GM12865 (cell line): ENCODE data around the gene DEDD2.
A peak's percentile ranks its signal among the peaks of the same experiment; 100 is the strongest.

Source experiments
- DNase-seq: peaks from one replicate; pipeline ENCODE4 v3.0.0; 2010; ENCODE audit warnings: low read depth
- H3K4me3 ChIP-seq: 2 replicates; pipeline ENCODE4 v1.5.1; 2011; ENCODE audit warnings: mild to moderate bottlenecking, low read depth, low read length, control low read depth
- CTCF ChIP-seq: IDR thresholded peaks from 2 replicates; pipeline ENCODE4 v1.5.1; 2011; ENCODE audit warnings: low read length, control low read depth, low read depth, inconsistent platforms; ENCODE audit not compliant: insufficient read depth; ENCODE audit errors: missing control alignments

Gene DEDD2

GRCh38 chr19:42220751-42221097 is 3.2 kb upstream of the DEDD2 start:
- peak overlapping the region; percentile 74 for H3K4me3 ChIP-seq
- no peak for DNase-seq
- no peak for TF ChIP-seq CTCF

- no peak for TF ChIP-seq CTCF
- peak; percentile 99 for DNase-seq
- H3K4me3 ChIP-seq = peak within 1 kb of the TSS; percentile 74
Observed at GRCh38 chr19:42219812-42220750, 2.6 kb upstream of the DEDD2 start, which contains the start of gene ZNF526. Gene ZNF526, plus strand, starts transcription at chr19:42220312. Its CDS starts 4,092 bp downstream, at chr19:42224404.

- peak; percentile 42 for DNase-seq
- no peak for TF ChIP-seq CTCF
Observed at GRCh38 chr19:42216653-42217519, 591 bp downstream of the DEDD2 start.

GRCh38 chr19:42214810-42215485 is 2.5 kb downstream of the DEDD2 start:
- TF ChIP-seq CTCF = no peak
- no peak overlapping the region for H3K4me3 ChIP-seq
- no peak for DNase-seq

More at GRCh38 chr19:42216653-42217519, 591 bp downstream of the DEDD2 start:
- peak overlapping the region; percentile 88 for H3K4me3 ChIP-seq

- no peak for TF ChIP-seq CTCF
- DNase-seq = no peak
- H3K4me3 ChIP-seq = no peak overlapping the region
Observed at GRCh38 chr19:42212886-42213285, 4.6 kb downstream of the DEDD2 start.

- no peak for TF ChIP-seq CTCF
- no peak for DNase-seq
- no peak overlapping the region for H3K4me3 ChIP-seq
Observed at GRCh38 chr19:42208612-42209011, 8.9 kb downstream of the DEDD2 start.
